GM12892 (cell line): ENCODE data around the gene SCAND1.

ENCODE experiments used
- POLR2A ChIP-seq: IDR thresholded peaks from 2 replicates; pipeline ENCODE4 v1.6.1; 2011; ENCODE audit warnings: low read depth, low read length, control low read depth
- POLR2AphosphoS5 ChIP-seq: IDR thresholded peaks from 2 replicates; pipeline ENCODE4 v1.6.1; 2011; ENCODE audit warnings: low read depth, low read length, control low read depth

DNA sequence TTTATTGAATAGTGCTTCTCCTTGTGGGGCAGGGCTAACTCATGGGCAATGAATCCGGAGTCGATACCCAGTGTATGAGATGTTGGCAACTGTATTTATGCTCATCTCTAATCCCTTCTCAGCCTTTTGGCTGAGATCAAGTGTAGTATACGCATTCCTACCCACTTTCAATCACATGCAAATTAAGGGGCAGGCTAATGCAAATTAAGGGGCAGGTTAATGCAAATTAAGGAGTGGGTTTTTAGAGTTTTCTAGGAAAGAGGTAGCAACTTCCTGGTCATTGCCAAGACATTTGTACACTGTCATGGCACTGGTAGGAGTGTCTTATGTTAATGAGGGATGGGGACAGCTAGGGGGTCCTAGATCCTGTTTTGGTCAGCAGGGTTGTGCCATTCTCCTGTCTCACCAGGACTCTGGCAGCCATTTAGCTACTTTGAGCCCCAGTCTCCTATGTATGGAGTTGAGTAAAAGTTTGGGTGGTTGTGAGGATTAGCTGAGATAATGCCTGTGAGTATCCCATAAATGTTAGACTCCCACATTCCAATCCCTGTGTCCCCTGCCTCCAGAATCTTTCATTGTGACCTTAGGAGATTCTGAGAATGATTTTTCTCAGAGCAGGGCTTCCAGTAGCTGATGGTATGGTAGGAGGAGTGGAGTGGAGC is 13.8 kb upstream of the SCAND1 start, which contains the start of gene CNBD2:
- no peak for TF ChIP-seq POLR2AphosphoS5
- TF ChIP-seq POLR2A = no peak
